PC-9 (cell line): ENCODE results near the gene C3orf70. TPM values are rescaled to one million over a fixed set of nuclear protein-coding genes. Genes with fewer than 3 reads are reported as not detected.

Experiments used
- BruUV-seq: library from RNA; stranded (reverse); fragments of 400-500 nt; replicated peaks from 2 replicates; lab custom pipeline; 2021; lab: Mats Ljungman, UMichigan
- CTCF ChIA-PET: fragments of 300-600 bp; sonication (Branson Sonifier 250); formaldehyde crosslinking; loops from one replicate; lab custom pipeline; 2022; ENCODE audit warnings: antibody characterized with exemption; lab: Charles Lee
- POLR2A ChIA-PET: fragments of 300-600 bp; sonication (Branson Sonifier 250); formaldehyde crosslinking; loops from one replicate; lab custom pipeline; 2022; ENCODE audit warnings: antibody characterized with exemption; ENCODE audit not compliant: unreplicated experiment; lab: Charles Lee
- DNase-seq, 2 experiments: peaks; one replicate each; pipeline versions ENCODE4 v3.0.0 to v3.0.0-alpha.2; 2015 to 2022; ENCODE audit warnings: mixed read lengths in 1 of 2
- H2AFZ ChIP-seq: fragments of 200-600 bp; sonication (generic); 2 replicates; pipeline ENCODE4 v1.8.1; 2017; ENCODE audit warnings: antibody characterized with exemption
- H3F3A ChIP-seq: fragments of 200-600 bp; sonication (generic); 2 replicates; pipeline ENCODE4 v1.8.1; 2017; ENCODE audit warnings: antibody characterized with exemption, mild to moderate bottlenecking, low read depth; ENCODE audit not compliant: insufficient read depth
- H3K27ac ChIP-seq: fragments of 200-600 bp; sonication (generic); 2 replicates; pipeline ENCODE4 v1.6.1; 2016; ENCODE audit warnings: mixed run types
- H3K27me3 ChIP-seq: fragments of 200-600 bp; sonication (generic); 2 replicates; pipeline ENCODE4 v1.6.1; 2016; ENCODE audit warnings: low read depth, mixed run types; ENCODE audit not compliant: insufficient read depth
- H3K36me3 ChIP-seq: fragments of 200-600 bp; sonication (generic); 2 replicates; pipeline ENCODE4 v1.6.1; 2016; ENCODE audit warnings: low read depth, mixed run types
- H3K4me1 ChIP-seq: fragments of 200-600 bp; sonication (generic); replicated peaks from 2 replicates; pipeline ENCODE4 v1.6.1; 2016; ENCODE audit warnings: mixed run types; ENCODE audit not compliant: insufficient read depth
- H3K4me2 ChIP-seq: fragments of 200-600 bp; sonication (generic); 2 replicates; pipeline ENCODE4 v1.6.1; 2017; ENCODE audit warnings: mixed run types
- H3K4me3 ChIP-seq: fragments of 200-600 bp; sonication (generic); 2 replicates; pipeline ENCODE4 v1.6.1; 2016; ENCODE audit warnings: mixed run types
- H3K79me2 ChIP-seq: fragments of 200-600 bp; sonication (generic); 2 replicates; pipeline ENCODE4 v1.6.1; 2017; ENCODE audit warnings: low read depth, mixed run types
- H3K9me2 ChIP-seq: fragments of 200-600 bp; sonication (generic); 2 replicates; pipeline ENCODE4 v1.8.1; 2017; ENCODE audit warnings: mild to moderate bottlenecking; ENCODE audit not compliant: insufficient read depth
- H3K9me3 ChIP-seq: fragments of 200-600 bp; sonication (generic); 2 replicates; pipeline ENCODE4 v1.8.1; 2016; ENCODE audit warnings: low read depth; ENCODE audit not compliant: insufficient read depth
- H4K20me1 ChIP-seq: fragments of 200-600 bp; sonication (generic); 2 replicates; pipeline ENCODE4 v1.8.1; 2017; ENCODE audit not compliant: insufficient read depth
- EZH2 ChIP-seq: fragments of 200-600 bp; sonication (generic); IDR thresholded peaks from 2 replicates; pipeline ENCODE4 v1.8.0; 2017; ENCODE audit warnings: antibody characterized with exemption, low read depth
- intact Hi-C: fragments of 100-400 bp; cut with micrococcal nuclease; formaldehyde crosslinking; loops from one replicate; pipeline ENCODE4 v1.10.0; 2022; ENCODE audit not compliant: unreplicated experiment
- total RNA-seq: library from RNA; stranded (reverse); gene quantifications from 2 replicates; pipeline ENCODE4 v1.2.3, GENCODE V29; 2021
- TF ChIP-seq, protein P1 (sequence below): fragments of 200-600 bp; sonication (generic); conservative IDR thresholded peaks from 2 replicates; pipeline ENCODE4 v1.6.1; 2017; ENCODE audit warnings: mixed run types, antibody characterized with exemption, mild to moderate bottlenecking, moderate library complexity

C3orf70 gene
- total RNA-seq, 1 experiment from 2014 or later = not detected

- intact Hi-C loops = no loop called here
- no peaks in the 10 kb centered on the region for H3K27me3 ChIP-seq
- no peak overlapping the region for H3K4me3 ChIP-seq
- no peaks in the 10 kb centered on the region for H3K36me3 ChIP-seq
- no peak overlapping the region for H3K4me2 ChIP-seq
- H3K9me3 ChIP-seq = no peaks in the 10 kb centered on the region
- no peaks in the 10 kb centered on the region for H4K20me1 ChIP-seq
- H3K4me1 ChIP-seq = no peaks in the 10 kb centered on the region
- H3K9me2 ChIP-seq = no peaks in the 10 kb centered on the region
- CTCF ChIA-PET = no interaction called here
- DNase-seq = no peak
- no peak for TF ChIP-seq EZH2
- TF ChIP-seq, protein P1, sequence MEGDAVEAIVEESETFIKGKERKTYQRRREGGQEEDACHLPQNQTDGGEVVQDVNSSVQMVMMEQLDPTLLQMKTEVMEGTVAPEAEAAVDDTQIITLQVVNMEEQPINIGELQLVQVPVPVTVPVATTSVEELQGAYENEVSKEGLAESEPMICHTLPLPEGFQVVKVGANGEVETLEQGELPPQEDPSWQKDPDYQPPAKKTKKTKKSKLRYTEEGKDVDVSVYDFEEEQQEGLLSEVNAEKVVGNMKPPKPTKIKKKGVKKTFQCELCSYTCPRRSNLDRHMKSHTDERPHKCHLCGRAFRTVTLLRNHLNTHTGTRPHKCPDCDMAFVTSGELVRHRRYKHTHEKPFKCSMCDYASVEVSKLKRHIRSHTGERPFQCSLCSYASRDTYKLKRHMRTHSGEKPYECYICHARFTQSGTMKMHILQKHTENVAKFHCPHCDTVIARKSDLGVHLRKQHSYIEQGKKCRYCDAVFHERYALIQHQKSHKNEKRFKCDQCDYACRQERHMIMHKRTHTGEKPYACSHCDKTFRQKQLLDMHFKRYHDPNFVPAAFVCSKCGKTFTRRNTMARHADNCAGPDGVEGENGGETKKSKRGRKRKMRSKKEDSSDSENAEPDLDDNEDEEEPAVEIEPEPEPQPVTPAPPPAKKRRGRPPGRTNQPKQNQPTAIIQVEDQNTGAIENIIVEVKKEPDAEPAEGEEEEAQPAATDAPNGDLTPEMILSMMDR = no peak
- no TSS peak for BruUV-seq
- POLR2A ChIA-PET = no interaction called here
- H3K27ac ChIP-seq = no peak overlapping the region
- no peaks in the 10 kb centered on the region for H3F3A ChIP-seq
- no peaks in the 10 kb centered on the region for H3K79me2 ChIP-seq
- H2AFZ ChIP-seq = no peak overlapping the region
These were observed 124.7 kb downstream of the C3orf70 start for GRCh38 chr3:185028121-185028520.

Other genes with a start within 250 kb of the C3orf70 start
- 8.4 and 8.8 TPM in 2 replicates for gene EHHADH, start 101.0 kb upstream of the C3orf70 start, total RNA-seq
- gene MAP3K13, start 210.1 kb upstream of the C3orf70 start, total RNA-seq = 42.2 and 65.5 TPM in 2 replicates